Retinal pigment epithelial cell (primary cell): ENCODE measurements around the gene SRC.

ENCODE experiments used
- DNase-seq: peaks from one replicate; pipeline ENCODE4 v3.0.0-alpha.2; 2010; ENCODE audit warnings: low read depth
- H3K4me3 ChIP-seq: 2 replicates; pipeline ENCODE4 v1.5.1; 2011; ENCODE audit warnings: mild to moderate bottlenecking, low read length, control low read depth, moderate library complexity
- TF ChIP-seq, protein P1 (sequence below): conservative IDR thresholded peaks from 2 replicates; pipeline ENCODE4 v1.5.1; 2011; ENCODE audit warnings: low read depth, low read length, control low read depth, inconsistent platforms

SRC gene

DNA sequence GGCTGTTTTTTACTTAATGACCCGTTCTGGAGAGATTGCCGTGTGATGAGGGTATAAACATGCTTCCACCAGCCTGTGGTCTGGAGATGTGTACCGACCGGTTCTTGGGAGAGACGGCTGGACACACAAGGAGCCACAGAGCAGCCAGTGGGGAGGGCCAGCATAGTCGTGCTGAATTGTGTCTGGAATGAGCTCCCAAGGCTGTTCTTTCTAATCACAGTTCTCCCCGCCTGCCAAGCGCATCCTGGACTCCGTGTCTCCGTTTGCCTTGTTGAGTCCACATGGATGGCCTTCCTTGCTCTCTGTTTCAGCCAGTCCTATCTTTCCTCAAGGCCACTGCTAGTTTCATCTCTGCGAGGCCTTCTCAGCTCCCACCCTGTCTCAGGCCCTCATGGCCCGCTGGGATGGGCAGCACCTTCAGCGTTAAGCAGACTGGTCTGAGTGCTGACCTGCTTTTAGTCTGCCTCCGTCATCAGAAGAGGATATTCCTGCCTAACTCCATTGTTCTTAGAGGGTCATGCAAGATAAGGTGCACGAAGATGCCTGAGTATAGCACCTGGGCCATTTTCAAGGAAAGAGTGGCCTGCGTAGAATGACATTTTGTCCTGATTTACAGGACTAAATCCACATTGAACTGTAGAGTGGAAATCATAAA is 35.9 kb upstream of the SRC start:
- no peak for DNase-seq
- H3K4me3 ChIP-seq = no peak overlapping the region
- TF ChIP-seq, protein P1, sequence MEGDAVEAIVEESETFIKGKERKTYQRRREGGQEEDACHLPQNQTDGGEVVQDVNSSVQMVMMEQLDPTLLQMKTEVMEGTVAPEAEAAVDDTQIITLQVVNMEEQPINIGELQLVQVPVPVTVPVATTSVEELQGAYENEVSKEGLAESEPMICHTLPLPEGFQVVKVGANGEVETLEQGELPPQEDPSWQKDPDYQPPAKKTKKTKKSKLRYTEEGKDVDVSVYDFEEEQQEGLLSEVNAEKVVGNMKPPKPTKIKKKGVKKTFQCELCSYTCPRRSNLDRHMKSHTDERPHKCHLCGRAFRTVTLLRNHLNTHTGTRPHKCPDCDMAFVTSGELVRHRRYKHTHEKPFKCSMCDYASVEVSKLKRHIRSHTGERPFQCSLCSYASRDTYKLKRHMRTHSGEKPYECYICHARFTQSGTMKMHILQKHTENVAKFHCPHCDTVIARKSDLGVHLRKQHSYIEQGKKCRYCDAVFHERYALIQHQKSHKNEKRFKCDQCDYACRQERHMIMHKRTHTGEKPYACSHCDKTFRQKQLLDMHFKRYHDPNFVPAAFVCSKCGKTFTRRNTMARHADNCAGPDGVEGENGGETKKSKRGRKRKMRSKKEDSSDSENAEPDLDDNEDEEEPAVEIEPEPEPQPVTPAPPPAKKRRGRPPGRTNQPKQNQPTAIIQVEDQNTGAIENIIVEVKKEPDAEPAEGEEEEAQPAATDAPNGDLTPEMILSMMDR = no peak

DNA sequence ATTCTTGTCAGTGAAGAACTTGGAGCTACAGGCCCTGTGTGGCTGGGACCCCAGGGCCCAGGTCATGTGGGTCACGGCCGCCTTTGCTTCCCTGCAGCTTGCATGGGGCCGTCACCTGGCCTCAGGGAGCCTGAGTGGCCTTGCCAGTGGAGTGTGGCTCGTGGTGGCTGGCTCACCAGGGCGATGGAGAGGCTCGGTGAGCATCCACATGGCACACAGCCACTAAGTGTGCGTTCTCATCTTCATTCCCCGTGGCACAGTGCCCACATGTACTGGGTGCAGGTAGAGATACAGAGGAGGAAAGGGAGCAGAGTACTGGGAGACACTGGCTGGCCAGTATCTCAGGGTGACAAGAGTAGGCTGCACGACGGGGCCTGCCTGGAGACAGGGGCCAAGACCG is 35.0 kb upstream of the SRC start:
- DNase-seq = no peak
- no peak overlapping the region for H3K4me3 ChIP-seq
- TF ChIP-seq, protein P1 = no peak

DNA sequence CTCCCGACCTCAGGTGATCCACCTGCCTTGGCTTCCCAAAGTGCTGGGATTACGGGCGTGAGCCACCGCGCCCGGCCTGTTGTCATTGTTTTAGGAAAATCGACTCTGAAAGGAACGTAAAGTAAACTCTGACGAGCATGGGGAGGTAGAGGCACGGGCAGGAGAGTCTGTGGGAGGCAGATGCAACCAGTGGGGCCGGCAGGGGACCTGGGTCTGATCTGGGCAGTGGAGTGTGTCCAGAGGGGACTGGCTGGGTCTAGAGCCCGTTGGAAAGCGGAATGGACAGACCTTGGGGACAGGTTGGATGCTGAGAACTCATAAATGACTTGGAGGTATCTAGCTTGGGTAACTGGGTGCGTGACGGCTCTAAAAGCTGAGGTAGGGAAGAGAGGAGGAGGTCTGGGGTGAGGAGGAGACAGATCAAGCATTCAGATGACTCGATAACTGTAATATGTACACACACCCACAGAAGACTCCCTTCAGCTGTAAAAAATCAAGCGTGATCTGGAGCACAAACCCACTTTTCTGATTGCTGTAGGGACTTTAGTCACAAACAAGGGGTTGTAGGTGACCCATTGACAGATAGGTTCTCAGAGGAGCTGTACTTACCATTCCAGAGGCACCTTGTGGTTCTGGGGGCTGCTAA is 34.1 kb upstream of the SRC start:
- TF ChIP-seq, protein P1 = no peak
- no peak overlapping the region for H3K4me3 ChIP-seq
- DNase-seq = no peak

DNA sequence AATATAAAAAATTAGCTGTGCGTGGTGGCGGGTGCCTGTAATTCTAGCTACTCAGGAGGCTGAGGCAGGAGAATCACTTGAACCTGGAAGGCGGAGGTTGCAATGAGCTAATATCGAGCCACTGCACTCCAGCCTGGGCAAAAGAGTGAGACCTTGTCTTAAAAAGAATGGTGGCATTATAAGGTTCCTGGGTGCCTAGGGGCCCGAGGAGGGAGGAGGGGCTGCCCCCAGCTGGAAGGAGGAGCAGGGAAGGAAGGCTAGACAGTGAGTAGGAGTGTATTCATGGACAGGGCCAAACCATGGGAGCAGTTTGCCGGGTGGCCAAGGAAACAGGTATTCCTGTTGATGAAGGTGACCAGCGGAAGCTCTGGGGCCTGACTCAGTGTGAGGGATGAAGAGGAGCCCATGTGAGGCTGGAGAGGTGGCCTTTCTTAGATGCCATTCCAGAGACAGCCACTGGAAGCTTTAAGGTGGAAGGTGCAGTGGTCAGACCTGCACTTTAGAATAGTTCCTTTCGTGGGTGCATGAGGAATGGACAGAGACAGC is 32.3 kb upstream of the SRC start:
- DNase-seq = no peak
- TF ChIP-seq, protein P1 = no peak
- H3K4me3 ChIP-seq = no peak overlapping the region

DNA sequence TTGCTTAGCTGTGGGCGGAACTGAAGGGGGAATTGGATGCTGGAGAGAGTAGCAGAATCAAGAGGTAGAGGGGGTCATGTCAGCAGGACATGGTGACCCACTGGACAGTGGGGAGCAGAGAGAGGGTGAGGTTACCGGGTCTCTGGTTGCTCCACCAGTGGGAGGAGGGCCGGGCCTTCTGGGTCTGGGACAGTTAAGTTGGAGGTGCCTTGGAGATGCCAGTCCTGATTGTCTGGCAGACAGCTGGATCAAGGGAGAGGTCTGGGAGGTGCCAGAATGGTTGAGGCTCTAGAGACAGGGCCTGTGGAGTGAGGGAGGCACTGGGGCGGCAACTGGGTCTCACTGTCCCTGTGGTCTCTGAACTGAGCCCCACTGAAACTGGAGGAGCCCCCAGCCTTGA is 31.8 kb upstream of the SRC start:
- no peak for DNase-seq
- TF ChIP-seq, protein P1 = no peak
- no peak overlapping the region for H3K4me3 ChIP-seq

DNA sequence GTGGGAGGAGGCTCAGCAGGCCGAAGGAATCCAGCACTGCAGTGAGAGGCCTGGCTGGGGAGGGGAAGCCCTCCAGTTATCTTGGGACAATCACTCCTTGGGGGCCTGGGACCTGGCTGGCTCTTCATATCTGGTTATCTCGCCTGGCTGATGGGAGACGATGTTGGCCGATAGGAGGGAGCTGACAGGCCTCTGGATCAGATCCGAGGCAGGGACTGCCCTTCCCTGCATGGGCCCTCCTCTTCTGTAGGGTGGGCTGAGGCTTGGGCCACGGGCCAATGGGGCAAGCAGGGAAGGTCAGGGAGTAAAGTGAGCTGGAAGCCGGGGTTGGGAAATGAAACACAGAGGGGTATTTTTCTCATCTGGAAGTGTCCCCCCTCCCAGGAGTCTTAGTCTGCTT is 31.3 kb upstream of the SRC start:
- TF ChIP-seq, protein P1 = no peak

DNA sequence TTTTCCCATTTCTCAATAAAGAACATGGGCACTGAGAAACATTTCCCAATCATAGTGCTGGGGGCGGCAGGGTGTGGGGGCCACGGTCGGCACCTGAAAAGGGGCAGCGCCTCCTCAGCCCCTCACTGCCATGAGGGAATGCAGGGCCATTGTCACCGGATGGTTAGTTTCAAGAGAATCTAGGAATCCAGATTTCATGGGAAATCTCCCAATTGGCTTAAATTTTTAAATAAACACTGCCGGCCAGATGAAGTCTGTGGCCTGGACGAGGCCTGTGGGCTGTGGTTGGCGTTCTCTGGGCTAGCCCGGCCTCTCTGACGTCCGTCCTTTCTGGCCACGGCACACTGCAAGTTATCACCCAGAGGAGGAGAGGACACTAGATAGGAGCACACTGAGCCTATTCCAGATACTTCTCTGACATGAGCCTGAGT is 30.9 kb upstream of the SRC start:
- no peak overlapping the region for H3K4me3 ChIP-seq
- no peak for DNase-seq
- TF ChIP-seq, protein P1 = no peak

More for the DNA sequence above, 31.3 kb upstream of the SRC start:
- H3K4me3 ChIP-seq = no peak overlapping the region
- no peak for DNase-seq
